HEK293 (cell line): Measurements from ENCODE around the gene RRP1.

Experiments
- ELK4 ChIP-seq: IDR thresholded peaks from 2 replicates; pipeline ENCODE4 v1.6.1; 2011; ENCODE audit warnings: mild to moderate bottlenecking, low read depth, low read length, borderline replicate concordance
- GLI4 ChIP-seq: fragments of 450-650 bp; formaldehyde crosslinking; IDR thresholded peaks from 2 replicates; pipeline ENCODE4 v1.5.1; 2016; ENCODE audit warnings: missing biosample characterization, missing genetic modification characterization
- HOXD13 ChIP-seq: sonication (generic); formaldehyde crosslinking; IDR thresholded peaks from 2 replicates; pipeline ENCODE4 v1.8.0; 2022; ENCODE audit warnings: missing genetic modification reagents, borderline replicate concordance
- KLF16 ChIP-seq: fragments of 450-650 bp; formaldehyde crosslinking; IDR thresholded peaks from 2 replicates; pipeline ENCODE4 v1.5.1; 2017; ENCODE audit warnings: missing biosample characterization, missing genetic modification characterization
- KLF8 ChIP-seq: fragments of 450-650 bp; formaldehyde crosslinking; IDR thresholded peaks from 2 replicates; pipeline ENCODE4 v1.5.1; 2016; ENCODE audit warnings: missing biosample characterization, missing genetic modification characterization
- SCRT1 ChIP-seq: fragments of 450-650 bp; formaldehyde crosslinking; IDR thresholded peaks from 2 replicates; pipeline ENCODE4 v1.5.1; 2016; ENCODE audit warnings: missing biosample characterization, missing genetic modification characterization, borderline replicate concordance
- ZBTB20 ChIP-seq: fragments of 450-650 bp; formaldehyde crosslinking; IDR thresholded peaks from 2 replicates; pipeline ENCODE4 v1.5.1; 2016; ENCODE audit warnings: missing biosample characterization, missing genetic modification characterization
- ZBTB48 ChIP-seq: fragments of 450-650 bp; formaldehyde crosslinking; IDR thresholded peaks from 2 replicates; pipeline ENCODE4 v1.5.1; 2016; ENCODE audit warnings: missing biosample characterization, missing genetic modification characterization
- ZFP69B ChIP-seq: fragments of 450-650 bp; formaldehyde crosslinking; IDR thresholded peaks from 2 replicates; pipeline ENCODE4 v1.5.1; 2016; ENCODE audit warnings: missing biosample characterization, missing genetic modification characterization
- ZIC2 ChIP-seq: fragments of 450-650 bp; formaldehyde crosslinking; IDR thresholded peaks from 2 replicates; pipeline ENCODE4 v1.5.1; 2016; ENCODE audit warnings: missing biosample characterization, missing genetic modification characterization
- ZNF121 ChIP-seq: fragments of 450-650 bp; formaldehyde crosslinking; IDR thresholded peaks from 2 replicates; pipeline ENCODE4 v1.5.1; 2016; ENCODE audit warnings: missing biosample characterization, missing genetic modification characterization
- ZNF133 ChIP-seq: fragments of 450-650 bp; formaldehyde crosslinking; IDR thresholded peaks from 2 replicates; pipeline ENCODE4 v1.5.1; 2016; ENCODE audit warnings: missing biosample characterization, missing genetic modification characterization
- ZNF324 ChIP-seq: fragments of 450-650 bp; formaldehyde crosslinking; IDR thresholded peaks from 2 replicates; pipeline ENCODE4 v1.5.1; 2016; ENCODE audit warnings: missing biosample characterization, missing genetic modification characterization
- ZNF335 ChIP-seq: fragments of 450-650 bp; formaldehyde crosslinking; conservative IDR thresholded peaks from 2 replicates; pipeline ENCODE4 v1.5.1; 2016; ENCODE audit warnings: missing biosample characterization, missing genetic modification characterization
- ZNF398 ChIP-seq: fragments of 450-650 bp; formaldehyde crosslinking; IDR thresholded peaks from 2 replicates; pipeline ENCODE4 v1.5.1; 2017; ENCODE audit warnings: missing biosample characterization, missing genetic modification characterization
- ZNF548 ChIP-seq: fragments of 450-650 bp; formaldehyde crosslinking; IDR thresholded peaks from 2 replicates; pipeline ENCODE4 v1.5.1; 2016; ENCODE audit warnings: missing biosample characterization, missing genetic modification characterization
- ZNF560 ChIP-seq: fragments of 450-650 bp; formaldehyde crosslinking; IDR thresholded peaks from 2 replicates; pipeline ENCODE4 v1.5.1; 2017; ENCODE audit warnings: missing biosample characterization, missing genetic modification characterization, borderline replicate concordance
- ZNF561 ChIP-seq: fragments of 450-650 bp; IDR thresholded peaks from 2 replicates; pipeline ENCODE4 v1.5.1; 2018; ENCODE audit warnings: missing biosample characterization, missing genetic modification characterization, borderline replicate concordance
- ZNF600 ChIP-seq: fragments of 450-650 bp; formaldehyde crosslinking; IDR thresholded peaks from 2 replicates; pipeline ENCODE4 v1.5.1; 2016; ENCODE audit warnings: missing biosample characterization, missing genetic modification characterization
- ZNF785 ChIP-seq: fragments of 450-650 bp; formaldehyde crosslinking; IDR thresholded peaks from 2 replicates; pipeline ENCODE4 v1.5.1; 2016; ENCODE audit warnings: missing biosample characterization, missing genetic modification characterization
- TF ChIP-seq, protein P1 (sequence below): fragments of 450-650 bp; formaldehyde crosslinking; IDR thresholded peaks from 2 replicates; pipeline ENCODE4 v1.5.1; 2016; ENCODE audit warnings: missing biosample characterization, missing genetic modification characterization
- TF ChIP-seq, protein P2 (sequence below): fragments of 450-650 bp; formaldehyde crosslinking; IDR thresholded peaks from 2 replicates; pipeline ENCODE4 v1.5.1; 2017; ENCODE audit warnings: missing biosample characterization, missing genetic modification characterization
- TF ChIP-seq, protein P3 (sequence below): fragments of 450-650 bp; formaldehyde crosslinking; IDR thresholded peaks from 2 replicates; pipeline ENCODE4 v1.5.1; 2016; ENCODE audit warnings: missing biosample characterization, missing genetic modification characterization
- TF ChIP-seq, protein P4 (sequence below): fragments of 450-650 bp; formaldehyde crosslinking; IDR thresholded peaks from 2 replicates; pipeline ENCODE4 v1.5.1; 2016; ENCODE audit warnings: missing biosample characterization, missing genetic modification characterization
- TF ChIP-seq, protein P5 (sequence below): fragments of 450-650 bp; formaldehyde crosslinking; IDR thresholded peaks from 2 replicates; pipeline ENCODE4 v1.5.1; 2016; ENCODE audit warnings: missing biosample characterization, missing genetic modification characterization

The RRP1 gene

GRCh38 chr21:43812139-43812821 lies 22.9 kb downstream of the RRP1 start (continued):
- TF ChIP-seq, protein P1, sequence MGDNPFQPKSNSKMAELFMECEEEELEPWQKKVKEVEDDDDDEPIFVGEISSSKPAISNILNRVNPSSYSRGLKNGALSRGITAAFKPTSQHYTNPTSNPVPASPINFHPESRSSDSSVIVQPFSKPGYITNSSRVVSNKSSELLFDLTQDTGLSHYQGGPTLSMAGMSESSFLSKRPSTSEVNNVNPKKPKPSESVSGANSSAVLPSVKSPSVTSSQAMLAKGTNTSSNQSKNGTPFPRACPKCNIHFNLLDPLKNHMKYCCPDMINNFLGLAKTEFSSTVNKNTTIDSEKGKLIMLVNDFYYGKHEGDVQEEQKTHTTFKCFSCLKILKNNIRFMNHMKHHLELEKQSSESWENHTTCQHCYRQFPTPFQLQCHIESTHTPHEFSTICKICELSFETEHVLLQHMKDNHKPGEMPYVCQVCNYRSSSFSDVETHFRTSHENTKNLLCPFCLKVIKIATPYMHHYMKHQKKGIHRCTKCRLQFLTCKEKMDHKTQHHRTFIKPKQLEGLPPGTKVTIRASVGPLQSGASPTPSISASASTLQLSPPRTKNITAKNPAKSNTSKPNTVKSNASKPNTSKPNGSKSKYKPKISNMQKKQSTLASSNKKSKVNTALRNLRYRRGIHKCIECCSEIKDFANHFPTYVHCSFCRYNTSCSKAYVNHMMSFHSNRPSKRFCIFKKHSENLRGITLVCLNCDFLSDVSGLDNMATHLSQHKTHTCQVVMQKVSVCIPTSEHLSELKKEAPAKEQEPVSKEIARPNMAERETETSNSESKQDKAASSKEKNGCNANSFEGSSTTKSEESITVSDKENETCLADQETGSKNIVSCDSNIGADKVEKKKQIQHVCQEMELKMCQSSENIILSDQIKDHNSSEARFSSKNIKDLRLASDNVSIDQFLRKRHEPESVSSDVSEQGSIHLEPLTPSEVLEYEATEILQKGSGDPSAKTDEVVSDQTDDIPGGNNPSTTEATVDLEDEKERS (tag by site-specific recombination), result no peak
- TF ChIP-seq ZNF335 (tag by site-specific recombination), result no peak
- TF ChIP-seq KLF8, result peak; percentile 62
- TF ChIP-seq, protein P2, sequence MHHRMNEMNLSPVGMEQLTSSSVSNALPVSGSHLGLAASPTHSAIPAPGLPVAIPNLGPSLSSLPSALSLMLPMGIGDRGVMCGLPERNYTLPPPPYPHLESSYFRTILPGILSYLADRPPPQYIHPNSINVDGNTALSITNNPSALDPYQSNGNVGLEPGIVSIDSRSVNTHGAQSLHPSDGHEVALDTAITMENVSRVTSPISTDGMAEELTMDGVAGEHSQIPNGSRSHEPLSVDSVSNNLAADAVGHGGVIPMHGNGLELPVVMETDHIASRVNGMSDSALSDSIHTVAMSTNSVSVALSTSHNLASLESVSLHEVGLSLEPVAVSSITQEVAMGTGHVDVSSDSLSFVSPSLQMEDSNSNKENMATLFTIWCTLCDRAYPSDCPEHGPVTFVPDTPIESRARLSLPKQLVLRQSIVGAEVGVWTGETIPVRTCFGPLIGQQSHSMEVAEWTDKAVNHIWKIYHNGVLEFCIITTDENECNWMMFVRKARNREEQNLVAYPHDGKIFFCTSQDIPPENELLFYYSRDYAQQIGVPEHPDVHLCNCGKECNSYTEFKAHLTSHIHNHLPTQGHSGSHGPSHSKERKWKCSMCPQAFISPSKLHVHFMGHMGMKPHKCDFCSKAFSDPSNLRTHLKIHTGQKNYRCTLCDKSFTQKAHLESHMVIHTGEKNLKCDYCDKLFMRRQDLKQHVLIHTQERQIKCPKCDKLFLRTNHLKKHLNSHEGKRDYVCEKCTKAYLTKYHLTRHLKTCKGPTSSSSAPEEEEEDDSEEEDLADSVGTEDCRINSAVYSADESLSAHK (tag by site-specific recombination), result no peak
- TF ChIP-seq ZNF324 (tag by site-specific recombination), result no peak
- no peak for TF ChIP-seq SCRT1 (tag by site-specific recombination)
- TF ChIP-seq ZNF560, result no peak
- no peak for TF ChIP-seq ZNF398 (tag by site-specific recombination)
- TF ChIP-seq ELK4, result no peak
- peak; percentile 53 for TF ChIP-seq ZIC2 (tag by site-specific recombination)
- TF ChIP-seq ZNF121 (tag by site-specific recombination), result no peak
- TF ChIP-seq ZFP69B (tag by site-specific recombination), result 0 out of 2 replicates have a peak, but pooled peaks have one; percentile 27
- TF ChIP-seq ZNF133 (tag by site-specific recombination), result no peak
- TF ChIP-seq ZBTB20 (tag by site-specific recombination), result peak; percentile 60; the same call in 1 of the 2 replicates
- peak; percentile 71; the same call in 1 of the 2 replicates for TF ChIP-seq ZBTB48 (tag by site-specific recombination)
- TF ChIP-seq ZNF600 (tag by site-specific recombination), result peak; percentile 83
- TF ChIP-seq, protein P3, sequence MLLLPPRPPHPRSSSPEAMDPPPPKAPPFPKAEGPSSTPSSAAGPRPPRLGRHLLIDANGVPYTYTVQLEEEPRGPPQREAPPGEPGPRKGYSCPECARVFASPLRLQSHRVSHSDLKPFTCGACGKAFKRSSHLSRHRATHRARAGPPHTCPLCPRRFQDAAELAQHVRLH (tag by site-specific recombination), result no peak
- no peak for TF ChIP-seq ZNF561
- no peak for TF ChIP-seq KLF16
- TF ChIP-seq GLI4 (tag by site-specific recombination), result no peak
- TF ChIP-seq, protein P4, sequence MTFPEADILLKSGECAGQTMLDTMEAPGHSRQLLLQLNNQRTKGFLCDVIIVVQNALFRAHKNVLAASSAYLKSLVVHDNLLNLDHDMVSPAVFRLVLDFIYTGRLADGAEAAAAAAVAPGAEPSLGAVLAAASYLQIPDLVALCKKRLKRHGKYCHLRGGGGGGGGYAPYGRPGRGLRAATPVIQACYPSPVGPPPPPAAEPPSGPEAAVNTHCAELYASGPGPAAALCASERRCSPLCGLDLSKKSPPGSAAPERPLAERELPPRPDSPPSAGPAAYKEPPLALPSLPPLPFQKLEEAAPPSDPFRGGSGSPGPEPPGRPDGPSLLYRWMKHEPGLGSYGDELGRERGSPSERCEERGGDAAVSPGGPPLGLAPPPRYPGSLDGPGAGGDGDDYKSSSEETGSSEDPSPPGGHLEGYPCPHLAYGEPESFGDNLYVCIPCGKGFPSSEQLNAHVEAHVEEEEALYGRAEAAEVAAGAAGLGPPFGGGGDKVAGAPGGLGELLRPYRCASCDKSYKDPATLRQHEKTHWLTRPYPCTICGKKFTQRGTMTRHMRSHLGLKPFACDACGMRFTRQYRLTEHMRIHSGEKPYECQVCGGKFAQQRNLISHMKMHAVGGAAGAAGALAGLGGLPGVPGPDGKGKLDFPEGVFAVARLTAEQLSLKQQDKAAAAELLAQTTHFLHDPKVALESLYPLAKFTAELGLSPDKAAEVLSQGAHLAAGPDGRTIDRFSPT (tag by site-specific recombination), result peak; percentile 59; the same call in 1 of the 2 replicates
- TF ChIP-seq, protein P5, sequence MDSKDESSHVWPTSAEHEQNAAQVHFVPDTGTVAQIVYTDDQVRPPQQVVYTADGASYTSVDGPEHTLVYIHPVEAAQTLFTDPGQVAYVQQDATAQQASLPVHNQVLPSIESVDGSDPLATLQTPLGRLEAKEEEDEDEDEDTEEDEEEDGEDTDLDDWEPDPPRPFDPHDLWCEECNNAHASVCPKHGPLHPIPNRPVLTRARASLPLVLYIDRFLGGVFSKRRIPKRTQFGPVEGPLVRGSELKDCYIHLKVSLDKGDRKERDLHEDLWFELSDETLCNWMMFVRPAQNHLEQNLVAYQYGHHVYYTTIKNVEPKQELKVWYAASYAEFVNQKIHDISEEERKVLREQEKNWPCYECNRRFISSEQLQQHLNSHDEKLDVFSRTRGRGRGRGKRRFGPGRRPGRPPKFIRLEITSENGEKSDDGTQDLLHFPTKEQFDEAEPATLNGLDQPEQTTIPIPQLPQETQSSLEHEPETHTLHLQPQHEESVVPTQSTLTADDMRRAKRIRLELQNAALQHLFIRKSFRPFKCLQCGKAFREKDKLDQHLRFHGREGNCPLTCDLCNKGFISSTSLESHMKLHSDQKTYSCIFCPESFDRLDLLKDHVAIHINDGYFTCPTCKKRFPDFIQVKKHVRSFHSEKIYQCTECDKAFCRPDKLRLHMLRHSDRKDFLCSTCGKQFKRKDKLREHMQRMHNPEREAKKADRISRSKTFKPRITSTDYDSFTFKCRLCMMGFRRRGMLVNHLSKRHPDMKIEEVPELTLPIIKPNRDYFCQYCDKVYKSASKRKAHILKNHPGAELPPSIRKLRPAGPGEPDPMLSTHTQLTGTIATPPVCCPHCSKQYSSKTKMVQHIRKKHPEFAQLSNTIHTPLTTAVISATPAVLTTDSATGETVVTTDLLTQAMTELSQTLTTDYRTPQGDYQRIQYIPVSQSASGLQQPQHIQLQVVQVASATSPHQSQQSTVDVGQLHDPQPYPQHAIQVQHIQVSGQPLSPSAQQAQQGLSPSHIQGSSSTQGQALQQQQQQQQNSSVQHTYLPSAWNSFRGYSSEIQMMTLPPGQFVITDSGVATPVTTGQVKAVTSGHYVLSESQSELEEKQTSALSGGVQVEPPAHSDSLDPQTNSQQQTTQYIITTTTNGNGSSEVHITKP (tag by site-specific recombination), result peak; percentile 25; the same call in 1 of the 2 replicates
- TF ChIP-seq ZNF548 (tag by site-specific recombination), result no peak
- no peak for TF ChIP-seq HOXD13
- no peak for TF ChIP-seq ZNF785 (tag by site-specific recombination)
